Activated gamma-delta T cell (primary cell): ENCODE results near the gene AIG1.
"Not testable (repeated sequence)": the region's sequence is repeated elsewhere in the genome, so short reads cannot be mapped to it uniquely, and the experiment has no call there.

ENCODE experiments used
- DNase-seq: peaks from one replicate; lab custom pipeline; 2025; lab: John Stamatoyannopoulos, UW

AIG1 gene

GRCh38 chr6:143328876-143329275 is 268.2 kb downstream of the AIG1 start:
- DNase-seq = no peak

- DNase-seq = no peak
These were observed 268.6 kb downstream of the AIG1 start for GRCh38 chr6:143329323-143329722.

GRCh38 chr6:143331362-143331761 is 270.7 kb downstream of the AIG1 start:
- no peak for DNase-seq

GRCh38 chr6:143332153-143332845 is 271.6 kb downstream of the AIG1 start:
- DNase-seq = no peak

- DNase-seq = no peak
These were observed 272.4 kb downstream of the AIG1 start for GRCh38 chr6:143333081-143333480.

DNA sequence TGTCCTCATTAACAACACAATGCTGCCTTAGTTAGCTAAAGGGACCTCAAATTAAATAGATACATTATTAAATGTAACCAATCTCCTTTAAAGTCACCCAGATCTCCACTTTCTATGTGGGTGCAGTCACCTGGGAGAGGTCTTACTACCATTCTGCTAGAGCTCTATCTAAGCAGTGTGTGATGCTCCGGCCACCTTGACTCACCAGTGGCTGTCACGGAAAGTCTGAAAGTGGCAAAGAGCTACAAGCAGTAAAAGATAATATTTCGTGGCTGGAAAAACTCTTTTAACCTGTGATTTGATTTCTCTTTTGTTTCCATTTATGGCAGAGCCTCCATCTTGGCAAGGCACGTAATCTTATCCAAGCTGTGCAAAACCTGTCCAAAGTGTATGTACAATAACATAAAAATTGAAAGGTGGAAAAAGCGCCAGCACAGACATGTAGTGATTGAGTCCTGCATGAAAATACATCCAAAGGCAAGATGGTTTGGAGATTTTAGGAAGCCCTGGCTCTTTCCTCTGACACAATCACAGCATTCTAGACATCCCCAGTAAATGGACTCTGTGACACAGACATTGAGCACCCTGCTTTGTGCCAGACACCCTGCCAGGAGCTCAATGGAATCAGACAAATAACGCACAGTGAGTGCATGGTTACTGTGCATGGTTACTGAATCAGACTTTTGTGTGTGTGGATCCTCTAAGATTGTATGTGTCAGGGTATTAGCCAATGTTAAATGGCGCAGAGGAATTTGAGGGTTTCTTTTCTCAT is 273.2 kb downstream of the AIG1 start:
- DNase-seq = no peak

- DNase-seq = no peak
These were observed 275.2 kb downstream of the AIG1 start for GRCh38 chr6:143335865-143336264.

- DNase-seq = no peak
These were observed 275.9 kb downstream of the AIG1 start for GRCh38 chr6:143336446-143337152.

GRCh38 chr6:143337201-143337949 is 276.7 kb downstream of the AIG1 start:
- DNase-seq = no peak

DNA sequence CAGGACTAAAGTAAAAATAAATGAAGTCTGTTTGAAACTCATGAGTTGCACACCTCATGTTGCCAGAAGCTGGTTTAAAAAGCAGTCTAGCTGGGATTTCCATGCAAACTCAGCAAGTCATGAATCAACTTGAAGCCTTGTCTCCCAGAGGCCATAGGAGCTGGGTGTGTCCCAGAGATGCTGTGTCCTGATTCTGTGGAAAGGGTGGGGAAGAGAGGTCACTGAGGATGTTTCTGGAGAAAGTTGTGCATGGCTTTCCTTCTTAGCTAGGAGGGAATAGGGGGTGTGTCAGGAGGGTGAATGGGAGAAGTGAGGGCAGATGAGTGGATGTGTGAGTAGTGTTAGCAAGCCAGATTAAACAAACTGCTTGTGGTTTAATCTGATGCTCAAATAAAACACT is 278.5 kb downstream of the AIG1 start:
- no peak for DNase-seq

DNA sequence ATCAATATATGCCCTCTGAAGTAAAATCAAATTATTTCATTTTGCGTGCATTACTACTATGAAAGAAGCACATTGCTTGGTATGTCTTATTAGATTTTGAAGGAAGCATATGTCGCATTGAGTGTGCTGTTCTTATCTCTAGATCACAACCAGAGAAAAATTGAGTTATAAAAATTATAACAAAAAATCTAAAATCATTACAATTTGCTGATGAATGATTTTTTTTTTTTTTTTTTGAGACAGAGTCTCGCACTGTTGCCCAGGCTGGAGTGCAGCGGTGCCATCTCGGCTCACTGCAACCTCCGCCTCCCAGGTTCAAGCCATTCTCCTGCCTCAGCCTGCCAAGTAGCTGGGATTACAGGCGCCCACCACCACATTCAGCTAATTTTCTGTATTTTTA is 284.8 kb downstream of the AIG1 start:
- not testable (repeated sequence) for DNase-seq

DNA sequence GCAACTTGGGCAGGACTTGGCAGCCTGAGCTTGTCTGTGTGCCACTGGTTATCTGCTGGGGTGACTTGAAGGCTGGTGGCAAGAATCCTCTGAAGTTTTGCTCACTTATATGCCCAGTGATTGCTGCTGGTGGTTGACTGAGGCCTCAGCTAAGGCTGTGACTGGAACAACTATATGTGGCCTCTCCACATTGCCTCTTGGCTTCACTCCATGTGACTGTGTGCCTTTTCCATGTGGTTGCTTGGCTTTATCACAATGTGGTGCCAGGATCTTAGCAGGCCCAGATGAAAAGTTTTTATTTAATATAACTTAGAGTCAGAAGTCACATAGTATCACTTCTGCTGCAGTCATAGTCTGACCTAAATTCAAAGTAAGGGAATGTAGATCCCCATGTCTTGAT is 285.3 kb downstream of the AIG1 start:
- DNase-seq = no peak

DNA sequence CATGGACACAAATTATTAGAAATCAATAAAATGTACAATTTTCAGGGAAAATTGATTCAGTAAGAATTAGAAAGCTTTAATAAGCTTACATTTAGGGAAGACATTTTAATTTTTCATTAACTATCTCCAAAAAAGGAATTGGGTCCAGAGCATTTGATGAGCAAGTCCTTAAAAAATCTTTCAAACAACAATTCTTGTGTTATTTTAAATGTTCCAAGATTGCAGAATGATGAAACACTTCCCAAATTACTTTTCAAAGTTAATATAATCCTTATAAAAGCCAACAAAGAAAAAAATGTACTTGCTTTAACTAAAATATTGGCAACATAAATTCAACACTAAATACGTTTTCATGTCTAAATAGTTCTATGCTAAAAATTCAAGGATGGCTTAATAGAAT is 287.8 kb downstream of the AIG1 start:
- DNase-seq = no peak

- no peak for DNase-seq
These were observed 288.8 kb downstream of the AIG1 start for GRCh38 chr6:143349530-143349929.

- DNase-seq = no peak
These were observed 295.6 kb downstream of the AIG1 start for GRCh38 chr6:143356101-143356880.

DNA sequence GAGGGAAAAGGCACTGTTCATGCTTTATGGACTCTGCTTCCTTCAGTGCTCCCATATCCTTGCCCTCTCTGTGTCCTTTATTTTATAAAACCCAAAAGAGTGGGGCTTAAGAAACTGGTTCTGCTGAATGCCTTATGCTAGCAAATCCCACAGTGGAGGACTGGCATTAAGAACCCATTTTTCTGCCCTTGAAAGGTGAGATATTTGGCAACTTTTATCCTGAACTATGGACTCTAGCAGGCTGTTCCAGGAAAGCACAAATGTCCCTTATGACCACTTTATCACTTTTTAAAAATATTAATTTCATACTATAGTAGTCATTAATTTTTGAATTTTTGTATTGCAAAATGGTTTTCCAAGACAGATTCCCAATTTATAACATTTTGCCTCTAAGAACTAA is 296.5 kb downstream of the AIG1 start:
- no peak for DNase-seq

DNA sequence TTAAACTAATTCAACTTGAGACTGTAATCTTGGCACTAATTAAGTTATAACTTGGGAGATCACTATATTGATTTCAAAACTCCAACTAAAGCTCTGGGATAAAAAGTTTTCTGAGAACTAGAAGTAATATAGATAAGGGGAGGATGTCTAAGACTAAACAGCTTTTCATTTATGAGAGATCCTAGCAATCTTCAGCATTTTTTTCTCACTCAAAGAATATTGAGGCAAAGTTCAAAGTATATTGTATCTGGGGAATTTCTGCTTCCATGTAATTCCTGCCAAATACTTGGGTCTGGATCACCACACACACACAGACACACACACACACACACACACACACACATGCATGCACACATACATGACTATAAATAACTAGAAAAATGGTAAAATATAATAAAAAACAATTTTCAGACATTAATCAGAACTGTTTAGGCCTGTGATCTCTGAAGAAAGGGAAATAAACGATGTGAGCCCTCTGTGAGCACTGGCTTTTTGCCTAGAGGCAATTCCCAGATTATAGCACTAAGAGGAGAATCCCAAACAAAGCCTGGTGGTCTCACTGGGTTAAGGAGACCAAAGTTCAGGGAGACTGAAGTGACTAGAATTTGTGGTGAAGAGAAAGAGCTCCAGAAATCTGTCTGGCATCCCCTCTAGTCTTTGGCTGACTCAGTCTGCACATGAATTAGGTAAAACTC is 297.0 kb downstream of the AIG1 start:
- no peak for DNase-seq

DNA sequence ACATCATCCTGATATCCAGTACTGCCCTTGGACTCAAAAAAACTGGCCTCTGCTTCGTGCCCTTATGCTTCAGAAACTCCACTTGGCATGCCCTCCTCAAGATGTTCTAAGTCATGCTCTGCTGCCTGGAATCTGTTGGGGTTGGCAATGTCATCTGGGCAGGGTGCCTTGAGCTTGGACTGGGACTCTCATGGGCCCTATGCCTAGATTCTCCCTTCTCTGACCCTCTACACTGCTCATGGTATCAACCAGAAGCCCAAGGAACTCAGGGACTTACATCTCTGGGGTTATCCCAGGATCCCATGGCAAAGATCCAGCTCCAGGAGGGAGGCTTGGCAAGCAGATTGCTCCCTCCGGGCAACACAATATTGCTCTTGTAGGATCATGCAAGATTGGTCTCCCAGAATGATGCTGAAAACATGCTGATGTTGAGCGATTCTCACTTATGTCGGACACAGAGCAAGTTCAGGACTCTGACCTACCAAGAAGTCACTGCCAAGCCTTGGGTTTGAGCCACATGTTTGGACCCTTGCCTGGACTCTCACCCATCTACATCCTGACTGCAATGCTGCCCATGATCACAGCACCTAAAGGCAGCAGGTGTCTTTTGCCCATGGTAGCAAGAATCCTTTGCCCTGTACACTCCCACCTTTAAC is 301.0 kb downstream of the AIG1 start:
- DNase-seq = no peak

GRCh38 chr6:143362192-143362558 is 301.5 kb downstream of the AIG1 start:
- no peak for DNase-seq

DNA sequence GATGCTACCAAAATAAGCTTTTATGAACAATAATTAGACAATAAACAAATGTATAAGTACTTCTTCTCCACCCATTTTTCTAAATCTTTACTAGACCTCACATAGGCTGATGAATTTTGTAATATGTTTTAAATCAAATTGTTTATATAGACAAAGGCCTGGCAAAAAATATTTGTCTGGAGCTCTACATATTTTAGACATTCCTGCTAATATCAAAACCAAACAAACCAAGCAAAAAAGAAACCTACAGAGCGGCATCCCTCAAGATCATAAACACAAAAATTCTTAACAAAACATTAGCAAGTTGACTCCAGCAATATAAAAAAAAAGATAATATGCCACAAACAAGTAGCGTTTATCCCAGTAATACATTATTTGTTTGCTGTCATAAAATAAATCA is 302.6 kb downstream of the AIG1 start:
- no peak for DNase-seq
